K562 (cell line): Measurements from ENCODE around the gene NR4A2. TPM values are rescaled to one million over a fixed set of nuclear protein-coding genes. Genes with fewer than 3 reads are reported as not detected.

Experiments used
- ADNP ChIP-seq: fragments of 200-800 bp; sonication (Bioruptor generic); IDR thresholded peaks from 2 replicates; pipeline ENCODE4 v1.6.1; 2016; ENCODE audit warnings: missing genetic modification characterization, missing compliant biosample characterization
- BACH1 ChIP-seq: fragments of 200-800 bp; sonication (Bioruptor generic); IDR thresholded peaks from 2 replicates; pipeline ENCODE4 v1.6.1; 2016; ENCODE audit warnings: missing genetic modification characterization, missing compliant biosample characterization
- BRF1 ChIP-seq: IDR thresholded peaks from 3 replicates; pipeline ENCODE4 v1.6.1; 2011; ENCODE audit warnings: borderline replicate concordance, mild to moderate bottlenecking; ENCODE audit not compliant: insufficient read length; ENCODE audit errors: extremely low read depth
- CC2D1A ChIP-seq: fragments of 450-650 bp; IDR thresholded peaks from 2 replicates; pipeline ENCODE4 v1.6.1; 2017; ENCODE audit warnings: mild to moderate bottlenecking
- FOXJ2 ChIP-seq: fragments of 200-800 bp; sonication (Bioruptor generic); IDR thresholded peaks from 2 replicates; pipeline ENCODE4 v1.6.1; 2016; ENCODE audit warnings: missing genetic modification characterization, missing compliant biosample characterization
- HMGXB4 ChIP-seq: sonication (generic); formaldehyde crosslinking; IDR thresholded peaks from 2 replicates; pipeline ENCODE4 v1.8.1; 2023; ENCODE audit warnings: mild to moderate bottlenecking, missing genetic modification reagents
- IRF2 ChIP-seq: sonication (generic); formaldehyde crosslinking; IDR thresholded peaks from 2 replicates; pipeline ENCODE4 v1.8.1; 2022; ENCODE audit warnings: mild to moderate bottlenecking, missing genetic modification reagents
- KDM1A ChIP-seq, 2 experiments: fragments of 450-650 bp; IDR thresholded peaks; 2 replicates each; pipeline ENCODE4 v1.6.1; 2016; ENCODE audit warnings: mild to moderate bottlenecking in 2 of 2
- NR1H2 ChIP-seq: sonication (generic); formaldehyde crosslinking; IDR thresholded peaks from 2 replicates; pipeline ENCODE4 v1.4.0; 2020; ENCODE audit warnings: mild to moderate bottlenecking, missing genetic modification reagents
- RBM25 ChIP-seq: fragments of 200-400 bp; formaldehyde crosslinking; IDR thresholded peaks from 2 replicates; pipeline ENCODE4 v1.6.1; 2018; ENCODE audit warnings: low read length, low read depth, moderate library complexity; ENCODE audit not compliant: severe bottlenecking
- SAP30 ChIP-seq: fragments of 200-600 bp; sonication (generic); IDR thresholded peaks from 2 replicates; pipeline ENCODE4 v1.6.1; 2012; ENCODE audit warnings: borderline replicate concordance, low read depth, mild to moderate bottlenecking, moderate library complexity, low read length, control low read depth, inconsistent platforms; ENCODE audit not compliant: insufficient read depth, poor library complexity, severe bottlenecking
- SMARCE1 ChIP-seq: fragments of 450-650 bp; IDR thresholded peaks from 2 replicates; pipeline ENCODE4 v1.7.1; 2016; ENCODE audit warnings: mild to moderate bottlenecking
- TCF7 ChIP-seq: sonication (generic); IDR thresholded peaks from 2 replicates; pipeline ENCODE4 v1.6.1; 2016; ENCODE audit warnings: antibody characterized with exemption, borderline replicate concordance
- ZNF274 ChIP-seq: IDR thresholded peaks from 2 replicates; pipeline ENCODE4 v1.6.1; 2011; ENCODE audit warnings: low read depth, mild to moderate bottlenecking, low read length, moderate library complexity, borderline replicate concordance
- ZSCAN29 ChIP-seq: fragments of 450-650 bp; IDR thresholded peaks from 2 replicates; pipeline ENCODE4 v1.6.1; 2017
- polyA plus RNA-seq, 8 experiments: library from polyadenylated mRNA; depleted of rRNA in 4 of 8; stranded (reverse) in 5 of 8; unstranded in 3 of 8; fragments of >200 nt; fragmentation: Nextera tagmentation in 2 of 8; fragmentation: Illumina TruSeq in 1 of 8; extraction: Ambion mirVana in 2 of 8; extraction: Trizol in 1 of 8; gene quantifications; 2 replicates each; pipeline versions ENCODE4 v1.2.1 to v1.2.3, GENCODE V29; 2011 to 2014; ENCODE audit warnings: inconsistent platforms in 1 of 8, missing spikeins in 1 of 8
- total RNA-seq, 7 experiments: library from RNA; depleted of rRNA in 6 of 7; stranded (reverse); fragments of >200 nt in 6 of 7; fragmentation: Illumina TruSeq in 2 of 7; extraction: Trizol in 2 of 7; gene quantifications; 2 replicates each; pipeline versions ENCODE4 v1.2.1 to v1.2.3, GENCODE V29; 2011 to 2021; ENCODE audit warnings: low replicate concordance in 1 of 7
- TF ChIP-seq, protein P1 (sequence below): sonication (generic); formaldehyde crosslinking; IDR thresholded peaks from 2 replicates; pipeline ENCODE4 v1.8.0; 2022; ENCODE audit warnings: mild to moderate bottlenecking, missing genetic modification reagents
- TF ChIP-seq, protein P2 (sequence below): fragments of 200-800 bp; sonication (Bioruptor generic); IDR thresholded peaks from 2 replicates; pipeline ENCODE4 v1.6.1; 2016; ENCODE audit warnings: missing genetic modification characterization, missing compliant biosample characterization
- TF ChIP-seq, protein P3 (sequence below): fragments of 200-800 bp; sonication (Bioruptor generic); IDR thresholded peaks from 2 replicates; pipeline ENCODE4 v1.6.1; 2017; ENCODE audit warnings: missing genetic modification characterization, missing compliant biosample characterization

Gene NR4A2
- total and polyA plus RNA-seq, 9 of the 15 experiments (the other 6 are each of a cell fraction or from before 2014, with no cell fraction given): 0.94 to 5.1 (median 1.3) TPM

DNA sequence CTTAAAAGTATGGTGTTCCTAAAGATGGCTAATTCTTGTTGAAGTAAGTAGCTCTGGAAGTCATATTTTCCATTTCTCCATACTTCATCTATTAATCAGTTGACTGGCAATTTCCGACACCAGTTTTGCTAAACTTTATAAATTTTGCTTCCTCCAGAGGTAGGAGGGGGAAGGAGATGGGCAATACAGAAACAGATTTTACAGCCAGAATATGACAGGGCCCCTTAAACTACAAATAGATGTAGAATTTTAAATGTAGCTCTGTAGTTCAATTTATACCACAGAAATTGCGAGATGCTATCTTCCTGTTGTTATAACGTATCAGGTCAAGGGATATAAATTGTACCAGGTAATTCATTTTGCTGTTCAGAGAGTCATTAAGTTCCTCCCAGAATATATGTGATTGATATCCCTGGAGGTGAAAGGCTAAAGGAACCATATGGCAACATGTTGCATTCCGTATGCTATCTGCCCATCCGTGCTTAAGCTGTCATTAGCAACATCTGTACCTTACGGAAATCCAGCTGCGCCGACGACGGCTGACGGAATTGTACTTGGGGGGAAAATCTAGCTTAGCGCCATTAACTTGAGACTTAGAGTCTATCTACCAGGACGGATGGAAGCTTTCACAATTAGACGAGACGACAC lies 8.4 kb upstream of the NR4A2 start (continued):
- TF ChIP-seq ZSCAN29 (no peak), BRF1 (no peak), FOXJ2 (tag) (no peak), CC2D1A (no peak; the same call in 1 of the 2 replicates), IRF2 (CRISPR knock-in tag) (no peak), HMGXB4 (no peak), SAP30 (no peak), ZNF274 (no peak), ADNP (tag) (no peak), NR1H2 (CRISPR knock-in tag) (no peak), BACH1 (tag) (no peak), SMARCE1 (peak; percentile 30), KDM1A (IDR thresholded peaks at IDR 0.05) (peak in 1 of 2 experiments; percentile 44; a peak in 2 of 4 replicates), RBM25 (no peak), TCF7 (no peak)
- TF ChIP-seq, protein P1, sequence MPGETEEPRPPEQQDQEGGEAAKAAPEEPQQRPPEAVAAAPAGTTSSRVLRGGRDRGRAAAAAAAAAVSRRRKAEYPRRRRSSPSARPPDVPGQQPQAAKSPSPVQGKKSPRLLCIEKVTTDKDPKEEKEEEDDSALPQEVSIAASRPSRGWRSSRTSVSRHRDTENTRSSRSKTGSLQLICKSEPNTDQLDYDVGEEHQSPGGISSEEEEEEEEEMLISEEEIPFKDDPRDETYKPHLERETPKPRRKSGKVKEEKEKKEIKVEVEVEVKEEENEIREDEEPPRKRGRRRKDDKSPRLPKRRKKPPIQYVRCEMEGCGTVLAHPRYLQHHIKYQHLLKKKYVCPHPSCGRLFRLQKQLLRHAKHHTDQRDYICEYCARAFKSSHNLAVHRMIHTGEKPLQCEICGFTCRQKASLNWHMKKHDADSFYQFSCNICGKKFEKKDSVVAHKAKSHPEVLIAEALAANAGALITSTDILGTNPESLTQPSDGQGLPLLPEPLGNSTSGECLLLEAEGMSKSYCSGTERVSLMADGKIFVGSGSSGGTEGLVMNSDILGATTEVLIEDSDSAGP: no peak
- TF ChIP-seq, protein P2, sequence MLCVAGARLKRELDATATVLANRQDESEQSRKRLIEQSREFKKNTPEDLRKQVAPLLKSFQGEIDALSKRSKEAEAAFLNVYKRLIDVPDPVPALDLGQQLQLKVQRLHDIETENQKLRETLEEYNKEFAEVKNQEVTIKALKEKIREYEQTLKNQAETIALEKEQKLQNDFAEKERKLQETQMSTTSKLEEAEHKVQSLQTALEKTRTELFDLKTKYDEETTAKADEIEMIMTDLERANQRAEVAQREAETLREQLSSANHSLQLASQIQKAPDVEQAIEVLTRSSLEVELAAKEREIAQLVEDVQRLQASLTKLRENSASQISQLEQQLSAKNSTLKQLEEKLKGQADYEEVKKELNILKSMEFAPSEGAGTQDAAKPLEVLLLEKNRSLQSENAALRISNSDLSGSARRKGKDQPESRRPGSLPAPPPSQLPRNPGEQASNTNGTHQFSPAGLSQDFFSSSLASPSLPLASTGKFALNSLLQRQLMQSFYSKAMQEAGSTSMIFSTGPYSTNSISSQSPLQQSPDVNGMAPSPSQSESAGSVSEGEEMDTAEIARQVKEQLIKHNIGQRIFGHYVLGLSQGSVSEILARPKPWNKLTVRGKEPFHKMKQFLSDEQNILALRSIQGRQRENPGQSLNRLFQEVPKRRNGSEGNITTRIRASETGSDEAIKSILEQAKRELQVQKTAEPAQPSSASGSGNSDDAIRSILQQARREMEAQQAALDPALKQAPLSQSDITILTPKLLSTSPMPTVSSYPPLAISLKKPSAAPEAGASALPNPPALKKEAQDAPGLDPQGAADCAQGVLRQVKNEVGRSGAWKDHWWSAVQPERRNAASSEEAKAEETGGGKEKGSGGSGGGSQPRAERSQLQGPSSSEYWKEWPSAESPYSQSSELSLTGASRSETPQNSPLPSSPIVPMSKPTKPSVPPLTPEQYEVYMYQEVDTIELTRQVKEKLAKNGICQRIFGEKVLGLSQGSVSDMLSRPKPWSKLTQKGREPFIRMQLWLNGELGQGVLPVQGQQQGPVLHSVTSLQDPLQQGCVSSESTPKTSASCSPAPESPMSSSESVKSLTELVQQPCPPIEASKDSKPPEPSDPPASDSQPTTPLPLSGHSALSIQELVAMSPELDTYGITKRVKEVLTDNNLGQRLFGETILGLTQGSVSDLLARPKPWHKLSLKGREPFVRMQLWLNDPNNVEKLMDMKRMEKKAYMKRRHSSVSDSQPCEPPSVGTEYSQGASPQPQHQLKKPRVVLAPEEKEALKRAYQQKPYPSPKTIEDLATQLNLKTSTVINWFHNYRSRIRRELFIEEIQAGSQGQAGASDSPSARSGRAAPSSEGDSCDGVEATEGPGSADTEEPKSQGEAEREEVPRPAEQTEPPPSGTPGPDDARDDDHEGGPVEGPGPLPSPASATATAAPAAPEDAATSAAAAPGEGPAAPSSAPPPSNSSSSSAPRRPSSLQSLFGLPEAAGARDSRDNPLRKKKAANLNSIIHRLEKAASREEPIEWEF: peak; percentile 80
- TF ChIP-seq, protein P3, sequence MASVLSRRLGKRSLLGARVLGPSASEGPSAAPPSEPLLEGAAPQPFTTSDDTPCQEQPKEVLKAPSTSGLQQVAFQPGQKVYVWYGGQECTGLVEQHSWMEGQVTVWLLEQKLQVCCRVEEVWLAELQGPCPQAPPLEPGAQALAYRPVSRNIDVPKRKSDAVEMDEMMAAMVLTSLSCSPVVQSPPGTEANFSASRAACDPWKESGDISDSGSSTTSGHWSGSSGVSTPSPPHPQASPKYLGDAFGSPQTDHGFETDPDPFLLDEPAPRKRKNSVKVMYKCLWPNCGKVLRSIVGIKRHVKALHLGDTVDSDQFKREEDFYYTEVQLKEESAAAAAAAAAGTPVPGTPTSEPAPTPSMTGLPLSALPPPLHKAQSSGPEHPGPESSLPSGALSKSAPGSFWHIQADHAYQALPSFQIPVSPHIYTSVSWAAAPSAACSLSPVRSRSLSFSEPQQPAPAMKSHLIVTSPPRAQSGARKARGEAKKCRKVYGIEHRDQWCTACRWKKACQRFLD (CRISPR knock-in tag): 0 out of 2 replicates have a peak, but pooled peaks have one; percentile 1
